HTR-8/SVneo (cell line): ENCODE measurements around the gene STAT5B.
"Not testable (repeated sequence)": the region's sequence is repeated elsewhere in the genome, so short reads cannot be mapped to it uniquely, and the experiment has no call there.

Source experiments
- DNase-seq: peaks from one replicate; pipeline ENCODE4 v3.0.0; 2011; ENCODE audit warnings: low spot score, mixed read lengths; ENCODE audit not compliant: insufficient read length
- FAIRE-seq: peaks from 2 replicates; lab custom pipeline; 2011; peaks lifted over from hg19 to GRCh38; lab: Jason Lieb, UNC

The STAT5B gene

DNA sequence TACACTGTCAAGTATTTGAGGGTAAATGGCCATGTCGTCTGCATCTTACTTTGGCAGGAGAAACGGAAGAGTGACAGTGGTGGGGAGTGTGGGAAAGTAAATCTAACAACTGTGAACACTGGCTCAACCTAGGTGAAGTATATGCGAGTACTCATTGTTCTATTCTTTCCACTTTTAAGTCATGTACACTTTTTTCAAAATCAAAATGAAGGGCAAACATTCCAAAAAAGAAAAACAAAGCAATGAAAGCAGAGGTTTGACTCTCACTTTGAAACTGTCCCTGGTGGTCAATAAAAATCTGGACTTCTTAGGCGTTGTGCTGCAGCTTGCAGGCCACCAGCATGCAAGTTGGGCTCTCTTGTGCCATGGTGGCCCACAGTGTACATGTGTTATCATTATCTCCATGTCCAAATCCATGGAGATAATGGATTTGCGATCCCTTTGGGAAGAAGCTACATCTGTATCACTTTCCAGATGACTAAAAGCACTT is 32.7 kb downstream of the STAT5B start:
- FAIRE-seq = no peak
- DNase-seq = no peak

DNA sequence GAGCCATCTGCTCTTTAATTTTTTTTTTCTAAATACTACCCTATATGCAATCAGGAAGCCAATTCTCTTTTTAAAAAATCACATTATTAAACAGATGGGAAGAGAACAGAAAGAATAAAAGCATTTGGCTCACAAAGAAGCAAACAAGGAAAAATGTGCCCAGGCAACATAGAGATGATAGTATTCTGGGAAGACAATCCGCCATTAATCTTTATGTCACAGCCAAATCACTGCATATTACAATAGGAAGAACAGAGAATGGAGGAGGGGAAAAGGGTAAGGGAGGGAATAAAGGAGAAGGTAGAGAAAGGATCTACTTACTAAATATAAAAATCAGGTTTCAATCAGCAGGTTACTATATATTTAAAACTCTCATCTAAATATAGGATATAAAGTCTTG is 34.3 kb downstream of the STAT5B start:
- DNase-seq = no peak
- FAIRE-seq = no peak

DNA sequence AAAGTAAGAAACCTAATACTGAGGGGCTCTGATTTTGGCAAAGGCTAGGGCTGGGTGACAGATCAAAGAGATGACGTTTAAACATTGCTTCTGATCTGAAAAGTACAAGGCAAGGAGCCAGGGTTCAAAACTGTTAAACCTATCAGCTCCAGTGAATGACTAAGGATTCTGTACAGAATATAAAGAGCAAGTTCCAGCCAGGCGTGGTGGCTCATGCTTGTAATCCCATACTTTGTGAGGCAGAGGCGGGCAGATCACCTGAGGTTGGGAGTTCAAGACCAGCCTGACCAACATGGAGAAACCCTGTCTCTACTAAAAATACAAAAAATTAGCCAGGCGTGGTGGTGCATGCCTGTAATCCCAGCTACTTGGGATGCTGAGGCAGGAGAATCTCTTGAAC is 35.3 kb downstream of the STAT5B start:
- not testable (repeated sequence) for FAIRE-seq

DNA sequence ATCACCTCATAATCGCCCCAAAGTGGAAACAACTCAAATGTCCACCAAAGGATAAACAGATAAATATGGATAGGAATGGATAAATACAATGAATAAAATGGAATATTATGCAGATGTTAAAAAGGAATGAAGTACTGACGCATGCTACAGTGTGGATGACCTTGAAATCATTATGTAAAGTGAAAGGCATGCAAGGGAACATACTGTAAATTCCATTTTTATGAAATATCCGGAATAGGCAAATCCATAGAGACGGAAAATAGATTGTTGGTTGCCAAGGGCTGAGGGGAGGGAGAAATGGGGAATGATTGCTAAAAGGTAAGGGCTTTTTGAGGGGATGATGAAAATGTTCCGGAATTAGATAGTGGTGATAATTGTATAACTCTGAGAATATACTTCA is 36.0 kb downstream of the STAT5B start:
- no peak for DNase-seq
- FAIRE-seq = peak; percentile 63

More for the DNA sequence above, 35.3 kb downstream of the STAT5B start:
- not testable (repeated sequence) for DNase-seq

DNA sequence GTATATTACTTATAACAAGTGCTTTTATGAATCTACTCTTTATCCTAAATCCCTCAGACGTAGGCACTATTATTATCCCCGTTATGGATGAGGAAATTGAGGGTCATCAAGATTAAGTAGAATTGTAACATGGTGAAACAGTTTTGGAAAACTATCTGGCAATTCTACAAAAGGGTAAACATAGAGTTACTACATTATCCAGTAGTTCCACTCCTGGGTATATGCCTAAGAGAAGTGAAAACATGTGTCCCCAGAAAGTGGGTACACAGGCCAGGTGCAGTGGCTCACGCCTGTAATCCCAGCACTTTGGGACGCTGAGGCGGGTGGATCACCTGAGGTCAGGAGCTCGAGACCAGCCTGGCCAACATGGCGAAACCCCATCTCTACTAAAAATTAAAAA is 36.6 kb downstream of the STAT5B start:
- not testable (repeated sequence) for DNase-seq, FAIRE-seq

DNA sequence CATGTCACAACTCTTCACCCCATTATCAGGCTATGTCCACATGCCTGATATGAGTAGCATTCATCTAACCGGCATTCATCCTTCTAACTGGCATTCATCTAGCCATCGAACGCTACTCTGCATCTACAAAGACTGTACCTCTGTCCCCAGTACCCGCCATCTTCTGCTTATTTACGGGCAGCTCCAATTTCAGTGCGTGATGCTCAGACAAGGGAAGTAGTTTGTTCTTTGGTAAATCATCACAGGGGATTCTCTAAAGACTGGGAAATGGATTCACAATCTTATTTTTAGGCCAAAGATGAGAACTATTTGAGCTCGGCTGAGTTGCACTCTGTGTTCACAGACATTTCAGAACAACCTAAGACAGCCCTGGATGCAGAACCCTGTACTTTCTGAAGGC is 39.4 kb downstream of the STAT5B start:
- FAIRE-seq = peak; percentile 33
- no peak for DNase-seq

DNA sequence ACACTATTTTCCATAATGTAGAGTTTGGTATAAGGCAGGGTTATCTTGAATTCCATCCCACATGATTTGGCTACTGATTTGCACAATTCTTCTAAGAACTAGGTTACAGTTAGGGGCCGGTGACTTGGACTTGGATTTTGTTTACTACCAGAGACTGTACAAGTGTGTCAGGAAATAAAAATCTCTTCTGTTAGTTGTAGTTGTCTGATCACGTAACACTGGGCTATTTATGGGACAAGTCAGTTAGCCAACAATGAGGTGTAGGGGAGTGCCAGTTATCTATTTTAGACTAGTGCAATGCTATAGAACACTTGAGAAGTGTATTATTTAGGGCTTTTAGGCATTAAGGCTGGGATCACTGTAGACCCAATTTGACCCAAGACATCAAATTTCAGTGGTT is 42.2 kb downstream of the STAT5B start:
- FAIRE-seq = no peak
- no peak for DNase-seq

DNA sequence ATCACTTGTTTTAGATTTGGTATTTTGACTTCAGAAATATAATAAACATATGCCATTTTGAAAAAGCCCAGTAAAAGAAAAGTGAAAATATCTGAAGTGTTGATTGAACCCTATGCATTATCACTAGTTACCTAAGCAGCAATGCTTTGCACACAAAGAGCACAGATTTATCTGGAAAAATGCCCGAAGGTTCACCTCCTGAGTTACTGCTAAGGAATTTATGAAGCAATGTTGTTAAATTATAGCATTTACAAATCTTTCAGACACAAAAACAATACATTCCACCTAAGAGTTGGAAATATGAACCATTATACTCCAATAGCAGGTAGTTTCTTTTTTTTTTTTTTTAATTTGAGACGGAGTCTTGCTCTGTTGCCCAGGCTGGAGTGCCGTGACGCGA is 43.0 kb downstream of the STAT5B start:
- no peak for FAIRE-seq
- DNase-seq = no peak

DNA sequence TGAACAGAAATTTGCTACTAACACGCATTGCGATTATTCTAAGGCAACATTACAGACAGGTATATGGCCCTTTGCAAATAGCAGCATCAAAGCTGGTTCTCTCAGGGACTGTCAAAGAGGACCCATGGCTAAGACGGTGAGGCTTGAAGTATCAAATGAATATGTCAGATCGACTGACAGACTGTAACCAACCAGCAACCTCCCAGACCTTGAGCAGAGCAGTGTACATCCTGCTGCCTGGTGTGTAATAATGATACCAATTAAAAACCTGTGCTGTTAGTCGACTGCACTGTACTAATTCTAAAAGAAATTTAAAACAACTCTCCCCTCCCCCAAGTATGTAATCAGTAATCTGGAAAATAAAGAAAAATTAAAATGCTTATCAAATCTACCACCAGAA is 46.0 kb downstream of the STAT5B start:
- FAIRE-seq (no peak), DNase-seq (no peak)

DNA sequence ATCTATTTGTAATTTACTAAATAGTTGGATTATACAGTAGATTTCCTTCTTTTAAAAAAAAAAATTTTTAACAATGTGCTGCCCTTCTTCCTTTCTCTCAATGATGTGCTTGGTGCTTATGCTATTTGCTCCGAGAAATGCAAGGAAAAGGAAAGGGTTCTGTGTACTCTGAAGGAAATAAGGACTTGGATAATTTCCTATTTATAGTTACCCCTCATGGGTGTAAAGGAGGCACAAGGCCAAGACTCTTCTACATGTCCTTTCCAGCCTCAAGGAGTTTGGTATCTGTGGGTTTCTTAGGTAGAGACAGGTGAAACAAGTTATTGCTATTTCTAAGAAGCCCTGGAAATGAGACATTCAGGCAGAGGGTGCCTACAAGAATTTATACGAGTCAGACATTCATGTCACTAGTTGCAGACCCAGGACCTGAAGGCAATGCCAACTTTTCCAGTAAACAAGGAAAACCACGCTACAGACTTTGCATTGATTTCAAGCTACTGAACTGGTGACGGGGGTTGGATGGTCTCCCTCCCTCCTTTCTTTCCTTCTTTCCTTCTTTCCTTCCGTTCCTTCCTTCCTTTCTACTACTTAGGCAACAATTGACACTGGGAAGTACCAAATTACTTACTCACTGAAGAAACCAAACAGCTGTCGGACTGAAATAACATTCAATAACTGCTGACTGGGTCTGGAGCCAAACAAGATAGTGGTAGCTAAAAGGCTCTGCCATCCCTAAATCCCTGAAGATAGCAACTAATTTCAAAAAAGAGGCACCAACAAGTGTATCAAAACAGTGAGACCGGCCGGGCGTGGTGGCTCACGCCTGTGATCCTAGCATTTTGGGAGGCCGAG is 48.1 kb downstream of the STAT5B start:
- FAIRE-seq (no peak), DNase-seq (no peak)

DNA sequence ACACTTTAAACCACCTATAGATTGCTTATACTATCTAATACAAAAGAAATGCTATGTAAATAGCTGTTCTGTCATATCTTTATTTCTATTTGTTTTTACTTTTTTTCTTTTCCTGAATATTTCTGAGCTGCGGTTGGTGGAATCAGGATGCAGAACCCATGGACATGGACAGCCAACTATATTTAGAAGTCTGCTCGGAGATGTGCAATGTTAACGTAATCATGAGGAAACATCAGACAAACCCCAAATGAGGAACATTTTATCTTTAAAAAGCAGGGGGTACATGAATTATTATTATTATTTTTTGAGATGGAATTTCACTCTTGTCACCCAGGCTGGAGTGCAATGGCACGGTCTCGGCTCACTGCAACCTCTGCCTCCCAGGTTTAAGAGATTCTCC is 50.5 kb downstream of the STAT5B start:
- FAIRE-seq = no peak
- DNase-seq = no peak

DNA sequence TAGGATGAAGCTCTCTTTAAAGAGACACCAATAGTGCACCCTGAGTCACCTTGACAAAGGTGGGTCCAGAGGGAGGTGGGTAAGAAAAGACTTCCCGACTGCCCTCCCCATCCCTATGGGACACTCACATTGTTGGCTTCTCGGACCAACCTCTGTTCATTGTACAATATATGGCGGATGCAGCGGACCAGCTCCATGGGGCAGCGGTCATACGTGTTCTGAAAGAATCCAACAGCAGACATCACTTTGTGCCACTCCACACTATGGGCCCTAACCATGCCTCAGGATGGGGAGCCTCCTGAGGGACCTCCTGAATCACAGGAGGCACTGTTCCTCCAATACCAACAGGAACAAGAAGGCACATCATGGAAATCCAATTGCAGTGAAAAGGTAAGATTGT is 51.5 kb downstream of the STAT5B start:
- DNase-seq = no peak
- no peak for FAIRE-seq

DNA sequence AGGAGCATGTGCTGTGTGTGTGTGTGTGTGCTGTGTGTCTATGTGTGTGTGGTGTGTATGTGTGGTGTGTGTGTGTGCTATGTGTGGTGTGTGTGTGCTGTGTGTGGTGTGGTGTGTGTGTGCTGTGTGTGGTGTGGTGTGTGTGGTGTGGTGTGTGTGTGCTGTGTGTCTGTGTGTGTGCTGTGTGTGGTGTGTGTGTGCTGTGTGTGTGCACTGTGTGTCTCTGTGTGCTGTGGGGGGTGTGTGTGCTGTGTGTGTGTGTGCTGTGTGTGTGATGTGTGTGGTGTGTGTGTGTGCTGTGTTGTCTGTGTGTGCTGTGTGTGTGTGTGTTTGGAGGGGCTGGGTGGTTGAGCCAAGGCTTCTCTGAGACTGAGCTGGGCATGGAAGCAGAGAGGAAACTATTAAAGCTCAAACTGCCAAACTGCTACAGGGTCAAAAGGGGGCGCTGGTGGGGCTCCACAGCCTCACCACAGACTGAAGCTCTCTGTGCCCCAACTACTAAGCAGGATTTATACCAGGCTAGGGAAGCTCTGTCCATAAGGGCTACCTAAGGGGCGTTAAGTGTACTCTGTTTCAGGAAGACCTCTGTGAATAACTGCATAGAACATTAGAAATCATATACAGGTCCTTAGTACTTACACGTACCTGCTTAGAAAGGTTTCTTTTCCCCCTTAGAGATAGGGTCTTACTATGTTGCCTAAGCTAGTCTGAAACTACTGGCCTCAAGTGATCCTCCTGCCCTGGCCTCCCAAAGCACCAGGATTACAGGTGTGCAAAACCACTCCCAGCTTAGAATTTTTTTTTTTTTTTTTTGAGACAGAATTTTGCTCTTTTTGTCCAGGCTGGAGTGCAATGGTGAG is 54.1 kb downstream of the STAT5B start:
- DNase-seq = peak; percentile 67
- FAIRE-seq = peak; percentile 99

DNA sequence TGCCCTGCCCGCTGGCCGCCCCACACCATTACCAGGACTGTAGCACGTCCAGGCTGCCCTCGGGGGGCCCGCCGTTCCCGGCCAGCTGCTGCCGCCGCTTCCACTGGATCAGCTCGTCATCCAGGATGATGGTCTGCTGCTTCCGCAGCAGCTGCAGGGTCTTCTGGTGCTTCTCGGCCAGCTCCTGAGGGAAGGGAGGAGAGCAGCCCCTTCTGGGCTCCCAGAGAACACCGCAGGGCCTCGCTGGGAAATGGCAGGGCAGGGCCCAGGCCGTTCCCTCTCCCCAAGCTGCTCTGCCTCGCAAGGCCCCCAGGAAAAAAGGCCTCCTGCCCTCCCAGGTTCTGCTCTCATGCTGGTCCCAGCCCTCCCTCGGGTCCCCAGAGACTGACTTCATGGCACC is 56.9 kb downstream of the STAT5B start:
- not testable (repeated sequence) for DNase-seq, FAIRE-seq

DNA sequence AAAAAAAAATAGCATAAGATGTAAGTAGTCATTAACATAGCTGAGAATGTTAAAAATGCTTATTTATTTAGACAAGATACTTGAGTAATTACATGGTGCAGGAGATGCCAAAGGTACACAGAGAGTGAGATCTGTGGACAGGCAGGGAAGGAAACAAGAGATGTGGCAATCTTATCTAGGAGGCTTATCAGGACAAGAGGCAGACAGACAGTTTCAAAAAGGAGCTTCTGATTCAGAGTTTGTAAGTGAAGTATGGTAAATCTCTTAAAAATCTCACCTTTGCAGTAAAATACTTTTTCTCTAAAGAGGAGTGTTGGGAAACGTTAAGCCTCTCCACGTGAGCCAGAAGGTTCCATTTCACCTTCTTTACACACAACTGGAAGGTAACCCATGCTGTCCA is 62.0 kb downstream of the STAT5B start:
- no peak for FAIRE-seq
- no peak for DNase-seq

DNA sequence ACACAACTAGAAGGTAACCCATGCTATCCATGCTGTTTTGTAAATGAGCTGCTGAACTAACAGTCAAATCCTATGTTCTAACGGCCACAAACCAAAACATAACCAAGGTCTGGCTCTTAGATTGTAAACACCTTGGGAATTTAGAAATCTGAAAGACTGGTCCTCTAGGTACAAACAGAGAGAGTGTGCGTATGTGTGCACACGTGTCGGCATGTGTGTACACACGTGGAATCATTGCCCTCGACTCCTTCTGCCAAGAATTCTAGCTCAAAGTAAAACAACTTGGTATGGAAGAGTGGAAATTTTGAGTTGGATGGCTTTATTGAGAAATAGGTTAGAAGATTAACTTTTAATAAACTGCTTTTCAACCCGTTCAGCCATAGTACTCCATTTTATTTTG is 63.8 kb downstream of the STAT5B start:
- FAIRE-seq (no peak), DNase-seq (no peak)

DNA sequence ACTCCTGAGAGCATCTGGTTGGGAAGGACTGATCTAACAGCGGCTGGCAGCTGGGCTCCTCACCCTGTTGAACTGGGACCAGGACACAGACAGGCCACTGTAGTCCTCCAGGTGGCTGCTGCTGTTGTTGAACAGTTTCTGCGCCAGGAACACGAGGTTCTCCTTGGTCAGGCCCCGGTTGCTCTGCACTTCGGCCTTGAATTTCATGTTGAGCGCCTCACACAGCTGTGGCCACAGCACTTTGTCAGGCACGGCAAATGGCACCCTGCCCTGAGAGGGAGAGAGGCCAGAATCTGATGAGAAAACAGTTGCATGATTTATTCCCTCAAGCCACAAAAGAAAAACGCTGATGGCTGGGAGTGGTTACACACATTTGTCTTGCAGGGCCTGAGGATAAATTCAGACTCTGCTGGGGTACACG is 64.3 kb downstream of the STAT5B start:
- DNase-seq = not testable (repeated sequence)

DNA sequence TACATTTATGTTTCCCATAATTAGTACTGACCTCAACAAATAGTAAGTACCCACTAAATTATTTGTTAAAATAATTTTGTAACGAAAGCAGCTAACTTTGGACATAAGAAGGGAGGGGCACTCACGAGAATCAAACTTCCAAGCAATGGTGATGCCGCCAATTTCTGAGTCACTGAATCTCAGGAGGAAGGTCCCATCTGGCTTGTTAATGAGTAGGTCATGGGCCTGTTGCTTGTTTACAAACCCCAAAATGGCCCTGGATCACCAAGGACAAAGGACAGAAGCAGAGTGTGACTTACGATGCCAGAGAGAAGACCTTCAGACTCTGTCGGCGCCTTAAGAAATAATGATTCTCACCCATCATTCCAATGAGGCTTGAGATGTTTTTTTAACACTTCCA is 66.1 kb downstream of the STAT5B start:
- FAIRE-seq = no peak
- DNase-seq = no peak

More for the DNA sequence above, 64.3 kb downstream of the STAT5B start:
- peak; percentile 89 for FAIRE-seq

DNA sequence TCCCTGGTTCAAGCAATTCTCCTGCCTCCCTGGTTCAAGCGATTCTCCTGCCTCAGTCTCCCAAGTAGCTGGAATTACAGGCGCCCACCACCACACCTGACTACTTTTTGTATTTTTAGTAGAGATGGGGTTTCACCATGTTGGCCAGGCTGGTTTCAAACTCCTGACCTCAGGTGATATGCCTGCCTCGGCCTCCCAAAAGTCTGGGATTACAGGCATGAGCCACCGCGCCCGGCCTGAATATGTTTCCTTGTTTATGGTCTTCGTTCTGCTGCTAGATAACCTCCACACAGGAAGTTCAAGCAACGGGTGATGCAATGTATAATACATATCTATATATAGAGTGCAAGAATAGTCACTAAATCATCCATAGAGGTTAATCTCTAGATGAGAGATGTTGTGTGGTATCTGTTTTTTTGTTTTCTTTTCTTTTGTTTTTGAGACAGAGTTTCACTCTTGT is 70.0 kb downstream of the STAT5B start:
- FAIRE-seq, DNase-seq: not testable (repeated sequence)

DNA sequence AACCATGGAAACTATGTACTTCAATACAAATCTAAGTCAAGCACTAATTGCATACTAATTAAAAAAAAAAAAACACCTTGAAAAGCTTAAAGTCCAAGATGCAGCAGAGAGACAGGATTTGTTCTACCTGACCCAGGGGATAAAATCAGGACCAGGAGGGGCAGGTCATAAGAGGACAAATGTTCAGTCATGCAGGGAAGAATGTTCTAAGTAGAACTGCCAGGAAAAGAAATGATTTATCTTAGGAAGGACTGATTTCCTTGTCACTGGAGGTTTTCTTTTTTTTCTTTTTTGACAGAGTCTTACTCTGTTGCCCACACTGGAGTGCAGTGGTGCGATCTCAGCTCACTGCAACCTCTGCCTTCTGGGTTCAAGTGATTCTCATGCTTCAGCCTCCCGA is 72.8 kb downstream of the STAT5B start:
- FAIRE-seq (no peak), DNase-seq (no peak)

DNA sequence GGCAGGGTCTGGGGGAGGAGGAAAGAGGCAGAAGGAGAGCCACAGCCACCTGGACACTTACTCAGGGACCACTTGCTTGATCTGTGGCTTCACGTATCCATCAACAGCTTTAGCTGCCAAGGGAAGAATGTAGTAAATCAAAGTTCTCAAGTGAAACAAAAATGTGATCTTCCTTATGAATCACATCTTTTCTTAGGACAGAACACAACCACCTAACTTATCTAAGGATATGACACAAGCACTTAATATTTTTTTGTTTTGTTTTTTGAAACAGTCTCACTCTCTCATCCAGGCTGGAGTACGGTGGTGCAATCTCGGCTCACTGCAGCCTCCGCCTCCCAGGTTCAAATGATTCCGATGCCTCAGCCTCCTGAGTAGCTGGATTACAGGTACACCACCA is 73.5 kb downstream of the STAT5B start:
- no peak for FAIRE-seq
- DNase-seq = no peak
